HG03558 (cell line): ENCODE data around the gene TP53INP2.
"Not testable (repeated sequence)": the region's sequence is repeated elsewhere in the genome, so short reads cannot be mapped to it uniquely, and the experiment has no call there.

Experiments used
- ATAC-seq: cut with Tn5 transposase; IDR thresholded peaks from one replicate; pipeline ENCODE4 v1.9.1; 2021; ENCODE audit warnings: moderate number of reproducible peaks; ENCODE audit not compliant: unreplicated experiment; ENCODE audit errors: extremely low read depth

Gene TP53INP2

GRCh38 chr20:34719242-34720017 lies 15.3 kb downstream of the TP53INP2 start:
- ATAC-seq = peak; percentile 87

- ATAC-seq = no peak
These were observed 16.1 kb downstream of the TP53INP2 start for GRCh38 chr20:34720266-34720665.

- not testable (repeated sequence) for ATAC-seq
These were observed 18.4 kb downstream of the TP53INP2 start for GRCh38 chr20:34722560-34722959.

GRCh38 chr20:34724172-34724571 lies 20.0 kb downstream of the TP53INP2 start:
- no peak for ATAC-seq

- ATAC-seq = no peak
These were observed 25.3 kb downstream of the TP53INP2 start for GRCh38 chr20:34729416-34729815.

GRCh38 chr20:34732523-34732922 lies 28.4 kb downstream of the TP53INP2 start:
- ATAC-seq = no peak

GRCh38 chr20:34736106-34736735 lies 32.1 kb downstream of the TP53INP2 start:
- ATAC-seq = no peak

GRCh38 chr20:34743039-34743438 lies 38.9 kb downstream of the TP53INP2 start:
- ATAC-seq = no peak

- ATAC-seq = no peak
These were observed 40.2 kb downstream of the TP53INP2 start for GRCh38 chr20:34744340-34744739.

- no peak for ATAC-seq
These were observed 40.7 kb downstream of the TP53INP2 start for GRCh38 chr20:34744847-34745246.

GRCh38 chr20:34746674-34747073 lies 42.5 kb downstream of the TP53INP2 start:
- ATAC-seq = no peak

GRCh38 chr20:34747479-34747878 lies 43.3 kb downstream of the TP53INP2 start:
- ATAC-seq = no peak

GRCh38 chr20:34748709-34749108 lies 44.6 kb downstream of the TP53INP2 start:
- no peak for ATAC-seq

GRCh38 chr20:34750484-34750883 lies 46.3 kb downstream of the TP53INP2 start:
- no peak for ATAC-seq

- ATAC-seq = no peak
These were observed 47.3 kb downstream of the TP53INP2 start for GRCh38 chr20:34751453-34751852.

- no peak for ATAC-seq
These were observed 49.7 kb downstream of the TP53INP2 start for GRCh38 chr20:34753706-34754461.

- ATAC-seq = no peak
These were observed 50.5 kb downstream of the TP53INP2 start for GRCh38 chr20:34754611-34755010.

GRCh38 chr20:34755367-34755766 lies 51.2 kb downstream of the TP53INP2 start:
- no peak for ATAC-seq

- no peak for ATAC-seq
These were observed 57.9 kb downstream of the TP53INP2 start for GRCh38 chr20:34762031-34762555.
